ENCODE results near the gene CNOT11.

DNA sequence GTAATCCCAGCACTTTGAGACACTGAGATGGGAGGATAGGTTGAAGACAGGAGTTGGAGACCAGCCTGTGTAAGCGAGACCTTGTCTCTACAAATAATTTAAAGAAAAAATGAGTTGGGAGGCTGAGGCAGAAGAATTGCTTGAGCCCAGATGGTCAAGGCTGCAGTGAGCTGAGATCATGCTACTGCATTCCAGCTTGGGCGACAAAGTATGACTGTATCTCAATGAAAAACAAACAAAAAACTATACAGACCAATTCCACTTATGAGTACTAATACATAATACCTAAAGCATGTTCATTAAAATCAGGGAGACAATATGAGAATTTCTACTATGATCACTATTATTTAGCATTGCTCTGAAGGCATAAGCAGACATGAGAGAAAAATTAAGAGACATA lies 43.2 kb downstream of the CNOT11 start:
- TF ChIP-seq, protein P1, sequence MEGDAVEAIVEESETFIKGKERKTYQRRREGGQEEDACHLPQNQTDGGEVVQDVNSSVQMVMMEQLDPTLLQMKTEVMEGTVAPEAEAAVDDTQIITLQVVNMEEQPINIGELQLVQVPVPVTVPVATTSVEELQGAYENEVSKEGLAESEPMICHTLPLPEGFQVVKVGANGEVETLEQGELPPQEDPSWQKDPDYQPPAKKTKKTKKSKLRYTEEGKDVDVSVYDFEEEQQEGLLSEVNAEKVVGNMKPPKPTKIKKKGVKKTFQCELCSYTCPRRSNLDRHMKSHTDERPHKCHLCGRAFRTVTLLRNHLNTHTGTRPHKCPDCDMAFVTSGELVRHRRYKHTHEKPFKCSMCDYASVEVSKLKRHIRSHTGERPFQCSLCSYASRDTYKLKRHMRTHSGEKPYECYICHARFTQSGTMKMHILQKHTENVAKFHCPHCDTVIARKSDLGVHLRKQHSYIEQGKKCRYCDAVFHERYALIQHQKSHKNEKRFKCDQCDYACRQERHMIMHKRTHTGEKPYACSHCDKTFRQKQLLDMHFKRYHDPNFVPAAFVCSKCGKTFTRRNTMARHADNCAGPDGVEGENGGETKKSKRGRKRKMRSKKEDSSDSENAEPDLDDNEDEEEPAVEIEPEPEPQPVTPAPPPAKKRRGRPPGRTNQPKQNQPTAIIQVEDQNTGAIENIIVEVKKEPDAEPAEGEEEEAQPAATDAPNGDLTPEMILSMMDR (IDR thresholded peaks at IDR 0.05): no peak
- TF ChIP-seq POLR2A (IDR thresholded peaks at IDR 0.05): no peak
